C4-2B (cell line): ENCODE results near the gene M1AP.

ENCODE experiments used
- ZFX ChIP-seq: fragments of 450-650 bp; IDR thresholded peaks from 2 replicates; pipeline ENCODE4 v1.6.1; 2017
- TF ChIP-seq, protein P1 (sequence below): fragments of 450-650 bp; conservative IDR thresholded peaks from 2 replicates; pipeline ENCODE4 v1.5.1; 2017; ENCODE audit warnings: mild to moderate bottlenecking

DNA sequence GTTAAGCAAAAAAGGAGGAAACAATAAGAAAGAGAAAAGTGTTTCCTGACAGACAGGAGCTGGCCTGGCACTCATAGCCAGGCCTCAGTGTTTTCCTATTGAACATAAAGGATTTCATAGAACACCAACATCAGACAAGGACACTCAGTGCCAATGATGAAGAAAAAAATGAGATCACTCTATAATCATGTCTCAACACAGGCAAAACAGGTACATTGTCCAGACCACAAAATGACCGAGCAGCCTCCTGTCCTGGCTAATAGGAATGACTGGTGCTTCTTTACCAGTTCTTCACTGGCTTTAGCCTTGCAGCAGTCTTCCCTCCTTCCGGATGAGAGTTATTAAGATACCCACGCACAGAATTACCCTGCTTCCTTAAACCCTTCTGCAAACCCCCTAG, 41.5 kb upstream of the M1AP start:
- TF ChIP-seq, protein P1, sequence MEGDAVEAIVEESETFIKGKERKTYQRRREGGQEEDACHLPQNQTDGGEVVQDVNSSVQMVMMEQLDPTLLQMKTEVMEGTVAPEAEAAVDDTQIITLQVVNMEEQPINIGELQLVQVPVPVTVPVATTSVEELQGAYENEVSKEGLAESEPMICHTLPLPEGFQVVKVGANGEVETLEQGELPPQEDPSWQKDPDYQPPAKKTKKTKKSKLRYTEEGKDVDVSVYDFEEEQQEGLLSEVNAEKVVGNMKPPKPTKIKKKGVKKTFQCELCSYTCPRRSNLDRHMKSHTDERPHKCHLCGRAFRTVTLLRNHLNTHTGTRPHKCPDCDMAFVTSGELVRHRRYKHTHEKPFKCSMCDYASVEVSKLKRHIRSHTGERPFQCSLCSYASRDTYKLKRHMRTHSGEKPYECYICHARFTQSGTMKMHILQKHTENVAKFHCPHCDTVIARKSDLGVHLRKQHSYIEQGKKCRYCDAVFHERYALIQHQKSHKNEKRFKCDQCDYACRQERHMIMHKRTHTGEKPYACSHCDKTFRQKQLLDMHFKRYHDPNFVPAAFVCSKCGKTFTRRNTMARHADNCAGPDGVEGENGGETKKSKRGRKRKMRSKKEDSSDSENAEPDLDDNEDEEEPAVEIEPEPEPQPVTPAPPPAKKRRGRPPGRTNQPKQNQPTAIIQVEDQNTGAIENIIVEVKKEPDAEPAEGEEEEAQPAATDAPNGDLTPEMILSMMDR = no peak
- no peak for TF ChIP-seq ZFX
